B cell (primary cell): ENCODE data around the gene ZER1. TPM values are rescaled to one million over a fixed set of nuclear protein-coding genes. Genes with fewer than 3 reads are reported as not detected.

ENCODE experiments used
- ATAC-seq: fragments of 200-7000 bp; cut with Tn5 transposase; one replicate; pipeline ENCODE4 v1.10.0; 2021; ENCODE audit warnings: low read depth, mild to moderate bottlenecking, moderate number of reproducible peaks, moderate library complexity
- CTCF ChIA-PET: fragments of 350-600 bp; sonication (Branson Sonifier 250); formaldehyde crosslinking; loops from one replicate; lab custom pipeline; 2021; ENCODE audit warnings: antibody characterized with exemption, inconsistent platforms; lab: Charles Lee
- POLR2A ChIA-PET: fragments of 350-600 bp; sonication (Branson Sonifier 250); formaldehyde crosslinking; loops from one replicate; lab custom pipeline; 2021; ENCODE audit warnings: antibody characterized with exemption; lab: Charles Lee
- DNase-seq: peaks from one replicate; pipeline ENCODE4 v3.0.0; 2013
- H2AFZ ChIP-seq: 2 replicates; pipeline ENCODE4 v1.6.1; 2012; ENCODE audit warnings: mild to moderate bottlenecking, low read depth, low read length; ENCODE audit not compliant: insufficient read depth, poor library complexity, severe bottlenecking
- H3K27ac ChIP-seq, 2 donors: 1 replicate in 1 of 2; 2 replicates in 1 of 2; pipeline ENCODE4 v1.5.1; 2012 to 2013; ENCODE audit warnings: low read length in 2 of 2, mild to moderate bottlenecking in 2 of 2, moderate library complexity in 1 of 2
- H3K27me3 ChIP-seq, 4 experiments: fragments of 200-600 bp in 1 of 4; sonication (generic) in 1 of 4; replicated peaks in 1 of 4; 1 replicate in 2 of 4; 2 replicates in 2 of 4; pipeline versions ENCODE4 v1.6.1 to v1.7.0; 2013 to 2016; ENCODE audit warnings: low read length in 3 of 4, mild to moderate bottlenecking in 2 of 4, mixed read lengths in 1 of 4, moderate library complexity in 1 of 4; ENCODE audit not compliant: insufficient read depth in 4 of 4, control insufficient read depth in 3 of 4; ENCODE audit errors: control extremely low read depth in 1 of 4
- H3K36me3 ChIP-seq, 2 experiments: replicated peaks in 1 of 2; 1 replicate in 1 of 2; 2 replicates in 1 of 2; pipeline versions ENCODE4 v1.6.1 to v1.7.1; 2013; ENCODE audit warnings: low read length in 1 of 2; ENCODE audit not compliant: insufficient read depth in 2 of 2, control insufficient read depth in 1 of 2; ENCODE audit errors: control extremely low read depth in 1 of 2, extremely low read depth in 1 of 2
- H3K4me1 ChIP-seq, 2 donors: fragments of 200-600 bp in 1 of 2; sonication (generic) in 1 of 2; 1 replicate in 1 of 2; 2 replicates in 1 of 2; pipeline versions ENCODE4 v1.5.1 to v1.6.1; 2013 to 2017; ENCODE audit warnings: low read length in 2 of 2; ENCODE audit not compliant: control insufficient read depth in 2 of 2, insufficient read depth in 2 of 2
- H3K4me2 ChIP-seq: replicated peaks from 2 replicates; pipeline ENCODE3; 2012; ENCODE audit warnings: mild to moderate bottlenecking, low read depth, low read length; ENCODE audit not compliant: poor library complexity, severe bottlenecking
- H3K4me3 ChIP-seq, 5 experiments: fragments of 200-600 bp in 1 of 5; sonication (generic) in 1 of 5; 1 replicate in 3 of 5; 2 replicates in 2 of 5; pipeline versions ENCODE4 v1.5.1 to v1.7.0; 2011 to 2016; ENCODE audit warnings: low read length in 4 of 5, mild to moderate bottlenecking in 4 of 5, low read depth in 2 of 5, control low read depth in 1 of 5, moderate library complexity in 1 of 5; ENCODE audit not compliant: insufficient read depth in 1 of 5; ENCODE audit errors: control extremely low read depth in 1 of 5, extremely low read depth in 1 of 5
- H3K79me2 ChIP-seq: fragments of 200-600 bp; sonication (generic); one replicate; pipeline ENCODE4 v1.6.0; 2016; ENCODE audit warnings: low read length; ENCODE audit not compliant: control insufficient read depth, insufficient read depth
- H3K9ac ChIP-seq: fragments of 200-600 bp; sonication (generic); 2 replicates; pipeline ENCODE4 v1.6.1; 2017; ENCODE audit warnings: mild to moderate bottlenecking, low read length, moderate library complexity
- H3K9me3 ChIP-seq, 3 donors: one replicate each; pipeline versions ENCODE4 v1.6.1 to v1.7.1; 2013; ENCODE audit warnings: low read length in 2 of 3; ENCODE audit not compliant: control insufficient read depth in 2 of 3, insufficient read depth in 1 of 3; ENCODE audit errors: control extremely low read depth in 1 of 3
- H4K20me1 ChIP-seq: 2 replicates; pipeline ENCODE4 v1.6.0; 2012; ENCODE audit warnings: mild to moderate bottlenecking, low read length; ENCODE audit not compliant: insufficient read depth, control insufficient read depth, poor library complexity, severe bottlenecking
- H3K27ac Mint-ChIP-seq: one replicate; pipeline ENCODE4 v1.8.0; 2021; ENCODE audit warnings: mixed read lengths
- H3K27me3 Mint-ChIP-seq: one replicate; pipeline ENCODE4 v1.8.0; 2021; ENCODE audit warnings: mixed read lengths
- H3K4me1 Mint-ChIP-seq: one replicate; pipeline ENCODE4 v1.8.0; 2021; ENCODE audit warnings: mixed read lengths
- H3K4me3 Mint-ChIP-seq: one replicate; pipeline ENCODE4 v1.8.0; 2021; ENCODE audit warnings: mixed read lengths
- H3K9me3 Mint-ChIP-seq: one replicate; pipeline ENCODE4 v1.8.0; 2022; ENCODE audit warnings: mixed read lengths; ENCODE audit not compliant: insufficient read depth
- EZH2 ChIP-seq: IDR thresholded peaks from 2 replicates; pipeline ENCODE4 v1.6.1; 2012; ENCODE audit warnings: borderline replicate concordance, low read depth, mild to moderate bottlenecking, moderate library complexity, low read length; ENCODE audit not compliant: insufficient read depth, poor library complexity, severe bottlenecking
- WGBS: methylation state at CpG from one replicate; pipeline ENCODE4 v1.1.5; 2013; ENCODE audit warnings: missing lambda C conversion rate; ENCODE audit not compliant: insufficient coverage; 5-methylcytosine and 5-hydroxymethylcytosine counted together
- intact Hi-C: fragments of 100-400 bp; cut with micrococcal nuclease; formaldehyde crosslinking; loops from one replicate; pipeline ENCODE4 v1.10.0; 2022
- polyA plus RNA-seq: library from polyadenylated mRNA; depleted of rRNA; stranded (reverse); fragments of >200 nt; gene quantifications from 2 replicates; pipeline ENCODE4 v1.2.3, GENCODE V29; 2012
- total RNA-seq, 2 donors: library from RNA; stranded (reverse); fragments of 120-200 nt in 1 of 2; gene quantifications; 1 replicate in 1 of 2; 2 replicates in 1 of 2; pipeline versions ENCODE4 v1.2.3 to v1.2.4, GENCODE V29; 2013 to 2022
- TF ChIP-seq, protein P1 (sequence below): fragments of 200-600 bp; IDR thresholded peaks from one replicate; pipeline ENCODE4 v1.8.0; 2022; ENCODE audit warnings: antibody characterized with exemption, mild to moderate bottlenecking

ZER1 gene
- total and polyA plus RNA-seq, 2 donors (not counting 1 experiment from before 2014, with no cell fraction given), result 26.9 to 42.2 TPM

DNA sequence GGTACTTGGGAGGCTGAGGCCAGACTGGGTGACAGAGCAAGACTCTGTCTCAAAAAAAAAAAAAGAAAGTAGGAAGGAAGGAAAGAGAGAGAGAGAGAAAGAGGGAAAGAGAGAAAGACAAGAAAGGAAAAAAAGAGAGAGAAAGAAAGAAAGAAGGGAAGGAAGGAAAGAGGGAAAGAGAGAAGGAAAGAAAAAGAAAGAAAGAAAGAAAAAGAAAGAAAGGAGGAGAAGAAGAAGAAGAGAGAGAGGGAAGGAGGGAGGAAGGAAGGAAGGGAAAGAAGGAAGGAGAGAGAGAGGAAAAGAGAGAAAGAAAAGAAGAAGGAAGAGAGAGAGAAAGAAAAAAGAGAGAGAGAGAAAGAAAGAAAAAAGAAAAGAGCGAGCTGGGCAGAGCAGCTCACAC, 3.1 kb upstream of the ZER1 start:
- Mint-ChIP-seq H3K4me3 (no peak overlapping the region), H3K9me3 (no peaks in the 10 kb centered on the region), H3K4me1 (peaks cover 18% of the 10 kb centered on the region), H3K27ac (no peak overlapping the region), H3K27me3 (no peaks in the 10 kb centered on the region)
- no peak overlapping the region for H3K4me3 ChIP-seq
- TF ChIP-seq, protein P1, sequence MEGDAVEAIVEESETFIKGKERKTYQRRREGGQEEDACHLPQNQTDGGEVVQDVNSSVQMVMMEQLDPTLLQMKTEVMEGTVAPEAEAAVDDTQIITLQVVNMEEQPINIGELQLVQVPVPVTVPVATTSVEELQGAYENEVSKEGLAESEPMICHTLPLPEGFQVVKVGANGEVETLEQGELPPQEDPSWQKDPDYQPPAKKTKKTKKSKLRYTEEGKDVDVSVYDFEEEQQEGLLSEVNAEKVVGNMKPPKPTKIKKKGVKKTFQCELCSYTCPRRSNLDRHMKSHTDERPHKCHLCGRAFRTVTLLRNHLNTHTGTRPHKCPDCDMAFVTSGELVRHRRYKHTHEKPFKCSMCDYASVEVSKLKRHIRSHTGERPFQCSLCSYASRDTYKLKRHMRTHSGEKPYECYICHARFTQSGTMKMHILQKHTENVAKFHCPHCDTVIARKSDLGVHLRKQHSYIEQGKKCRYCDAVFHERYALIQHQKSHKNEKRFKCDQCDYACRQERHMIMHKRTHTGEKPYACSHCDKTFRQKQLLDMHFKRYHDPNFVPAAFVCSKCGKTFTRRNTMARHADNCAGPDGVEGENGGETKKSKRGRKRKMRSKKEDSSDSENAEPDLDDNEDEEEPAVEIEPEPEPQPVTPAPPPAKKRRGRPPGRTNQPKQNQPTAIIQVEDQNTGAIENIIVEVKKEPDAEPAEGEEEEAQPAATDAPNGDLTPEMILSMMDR, result no peak
- no peak for TF ChIP-seq EZH2
- peaks cover 0 to 10% (median 5%) of the 10 kb centered on the region in 3 donors for H3K9me3 ChIP-seq
- peaks cover 9 to 19% of the 10 kb centered on the region in 2 donors for H3K4me1 ChIP-seq
- ChIA-PET POLR2A (interaction anchor here (0.6 kb wide), 1 partner anchor 162 kb away, joined by 3 read pairs; no protein-coding TSS in a partner anchor), CTCF (interaction anchor here (1.1 kb wide), 1 partner anchor 10 kb away, joined by 3 read pairs; no protein-coding TSS in a partner anchor)
- no peaks in the 10 kb centered on the region for H4K20me1 ChIP-seq
- H3K27ac ChIP-seq, result no peak overlapping the region
- no CpG with 5 or more reads among the region's 1 CpG for WGBS
- no peak overlapping the region for H3K4me2 ChIP-seq
- H3K79me2 ChIP-seq, result peaks cover 25% of the 10 kb centered on the region
- no peak overlapping the region for H2AFZ ChIP-seq
- intact Hi-C loops, result loop anchor here (5.0 kb wide), 2 partner anchors 118 to 223 kb away; partner anchors contain the start of genes DYNC2I2 and SPTAN1
- DNase-seq (no peak), ATAC-seq (no peak)
- H3K27me3 ChIP-seq, result no peaks in the 10 kb centered on the region
- H3K36me3 ChIP-seq, result no peaks in the 10 kb centered on the region
- H3K9ac ChIP-seq, result no peak overlapping the region

DNA sequence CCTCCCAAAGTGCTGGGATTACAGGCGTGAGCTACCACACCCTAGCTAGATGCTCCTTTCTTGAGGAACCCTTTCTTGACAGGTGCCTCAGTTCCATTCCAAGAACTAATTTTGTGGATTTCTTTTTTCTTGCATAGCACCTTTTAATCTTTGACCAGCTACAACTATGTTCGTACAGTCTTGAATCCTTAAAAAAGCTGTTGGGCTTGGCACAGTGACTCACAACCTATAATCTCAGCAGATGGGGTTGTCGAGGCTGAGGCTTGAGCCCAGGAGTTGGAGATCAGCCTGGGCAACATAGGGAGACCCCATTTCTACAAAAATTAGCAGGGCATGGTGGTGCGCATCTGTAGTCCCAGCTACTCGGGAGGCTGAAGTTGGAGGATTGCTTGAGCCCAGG, 1.3 kb upstream of the ZER1 start:
- POLR2A ChIA-PET, result interaction anchor here (0.6 to 0.7 kb wide), 3 partner anchors 22 to 350 kb away, joined by 3 to 6 read pairs (median 4); no protein-coding TSS in a partner anchor

More for the DNA sequence above, 1.3 kb upstream of the ZER1 start:
- no peak for DNase-seq
- Histone ChIP-seq H3K27ac (no peak overlapping the region), H3K36me3 (peaks cover 0 to under 1% of the 10 kb centered on the region in 2 experiments), H3K27me3 (no peaks in the 10 kb centered on the region), H3K79me2 (peaks cover 38% of the 10 kb centered on the region), H3K9ac (no peak overlapping the region), H3K9me3 (peaks cover 0 to 10% (median 5%) of the 10 kb centered on the region in 3 donors), H2AFZ (no peak overlapping the region), H3K4me1 (peaks cover 9 to 19% of the 10 kb centered on the region in 2 donors), H4K20me1 (no peaks in the 10 kb centered on the region), H3K4me2 (no peak overlapping the region), H3K4me3 (no peak overlapping the region)
- intact Hi-C loops, result loop anchor here (5.0 kb wide), 2 partner anchors 116 to 221 kb away; partner anchors contain the start of genes DYNC2I2 and SPTAN1
- no peaks in the 10 kb centered on the region for H3K27me3 Mint-ChIP-seq
- H3K27ac Mint-ChIP-seq, result no peak overlapping the region
- peaks cover 23% of the 10 kb centered on the region for H3K4me1 Mint-ChIP-seq
- no peak for ATAC-seq
- peak overlapping the region; percentile 97 for H3K4me3 Mint-ChIP-seq
- CTCF ChIA-PET, result interaction anchor here (0.5 to 0.7 kb wide), 2 partner anchors 11 to 45 kb away, joined by 3 to 4 read pairs; partner anchors contain the start of gene ENDOG
- H3K9me3 Mint-ChIP-seq, result no peaks in the 10 kb centered on the region
- WGBS, result 100% methylated on average over 3 of the region's 5 CpGs
- TF ChIP-seq EZH2, result no peak
- TF ChIP-seq, protein P1, result no peak
